Measurements from ENCODE around the gene EPDR1. TPM values are rescaled to one million over a fixed set of nuclear protein-coding genes. Genes with fewer than 3 reads are reported as not detected.

Gene EPDR1
- total RNA-seq, 6 experiments from 2014 or later, result 4.1 to 34.1 (median 13.2) TPM

DNA sequence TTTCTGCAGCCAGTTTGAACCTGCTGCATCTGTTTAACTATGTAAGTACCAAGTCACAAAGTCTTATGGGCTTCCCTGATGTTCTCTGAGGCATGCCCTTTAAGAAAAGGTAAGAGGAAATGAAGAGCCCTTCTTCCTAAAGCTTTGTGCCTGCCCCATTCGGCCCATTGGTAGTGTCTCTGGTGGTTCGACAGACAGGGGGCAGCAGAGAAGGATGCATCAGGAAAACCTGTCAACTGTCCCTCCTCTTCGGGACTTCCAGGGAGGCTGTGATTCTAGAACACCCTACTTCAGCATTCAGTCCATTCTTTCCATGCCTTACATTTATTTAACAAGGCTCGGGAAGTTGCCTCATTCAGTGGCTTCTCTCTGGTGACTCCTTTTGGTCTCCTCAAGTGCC lies 1.9 kb upstream of the EPDR1 start:
- ATAC-seq (no peak), DNase-seq (no peak)
- 44% methylated on average over 3 of the region's 4 CpGs for WGBS (ENCODE audit: insufficient coverage, low coverage, low lambda C conversion rate, missing lambda C conversion rate)
- no peaks in the 10 kb centered on the region for H3K27me3 ChIP-seq
- H3K27ac ChIP-seq, result no peak overlapping the region
- intact Hi-C loops (cut with DNase I), result loop anchor here in 1 of 2 donors (10.0 kb wide), 1 partner anchor 186 kb away; no protein-coding TSS in a partner anchor
- H3K4me3 ChIP-seq, result no peak overlapping the region
- H3K9me3 ChIP-seq, result no peaks in the 10 kb centered on the region
- H3K36me3 ChIP-seq, result no peaks in the 10 kb centered on the region
- TF ChIP-seq, protein P1, sequence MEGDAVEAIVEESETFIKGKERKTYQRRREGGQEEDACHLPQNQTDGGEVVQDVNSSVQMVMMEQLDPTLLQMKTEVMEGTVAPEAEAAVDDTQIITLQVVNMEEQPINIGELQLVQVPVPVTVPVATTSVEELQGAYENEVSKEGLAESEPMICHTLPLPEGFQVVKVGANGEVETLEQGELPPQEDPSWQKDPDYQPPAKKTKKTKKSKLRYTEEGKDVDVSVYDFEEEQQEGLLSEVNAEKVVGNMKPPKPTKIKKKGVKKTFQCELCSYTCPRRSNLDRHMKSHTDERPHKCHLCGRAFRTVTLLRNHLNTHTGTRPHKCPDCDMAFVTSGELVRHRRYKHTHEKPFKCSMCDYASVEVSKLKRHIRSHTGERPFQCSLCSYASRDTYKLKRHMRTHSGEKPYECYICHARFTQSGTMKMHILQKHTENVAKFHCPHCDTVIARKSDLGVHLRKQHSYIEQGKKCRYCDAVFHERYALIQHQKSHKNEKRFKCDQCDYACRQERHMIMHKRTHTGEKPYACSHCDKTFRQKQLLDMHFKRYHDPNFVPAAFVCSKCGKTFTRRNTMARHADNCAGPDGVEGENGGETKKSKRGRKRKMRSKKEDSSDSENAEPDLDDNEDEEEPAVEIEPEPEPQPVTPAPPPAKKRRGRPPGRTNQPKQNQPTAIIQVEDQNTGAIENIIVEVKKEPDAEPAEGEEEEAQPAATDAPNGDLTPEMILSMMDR (IDR thresholded peaks at IDR 0.05), result peak in 2 of 4 donors; percentile 8 to 24
- TF ChIP-seq POLR2A (IDR thresholded peaks at IDR 0.05), result no peak
- peaks cover 0 to 16% (median 6%) of the 10 kb centered on the region in 4 donors for H3K4me1 ChIP-seq

DNA sequence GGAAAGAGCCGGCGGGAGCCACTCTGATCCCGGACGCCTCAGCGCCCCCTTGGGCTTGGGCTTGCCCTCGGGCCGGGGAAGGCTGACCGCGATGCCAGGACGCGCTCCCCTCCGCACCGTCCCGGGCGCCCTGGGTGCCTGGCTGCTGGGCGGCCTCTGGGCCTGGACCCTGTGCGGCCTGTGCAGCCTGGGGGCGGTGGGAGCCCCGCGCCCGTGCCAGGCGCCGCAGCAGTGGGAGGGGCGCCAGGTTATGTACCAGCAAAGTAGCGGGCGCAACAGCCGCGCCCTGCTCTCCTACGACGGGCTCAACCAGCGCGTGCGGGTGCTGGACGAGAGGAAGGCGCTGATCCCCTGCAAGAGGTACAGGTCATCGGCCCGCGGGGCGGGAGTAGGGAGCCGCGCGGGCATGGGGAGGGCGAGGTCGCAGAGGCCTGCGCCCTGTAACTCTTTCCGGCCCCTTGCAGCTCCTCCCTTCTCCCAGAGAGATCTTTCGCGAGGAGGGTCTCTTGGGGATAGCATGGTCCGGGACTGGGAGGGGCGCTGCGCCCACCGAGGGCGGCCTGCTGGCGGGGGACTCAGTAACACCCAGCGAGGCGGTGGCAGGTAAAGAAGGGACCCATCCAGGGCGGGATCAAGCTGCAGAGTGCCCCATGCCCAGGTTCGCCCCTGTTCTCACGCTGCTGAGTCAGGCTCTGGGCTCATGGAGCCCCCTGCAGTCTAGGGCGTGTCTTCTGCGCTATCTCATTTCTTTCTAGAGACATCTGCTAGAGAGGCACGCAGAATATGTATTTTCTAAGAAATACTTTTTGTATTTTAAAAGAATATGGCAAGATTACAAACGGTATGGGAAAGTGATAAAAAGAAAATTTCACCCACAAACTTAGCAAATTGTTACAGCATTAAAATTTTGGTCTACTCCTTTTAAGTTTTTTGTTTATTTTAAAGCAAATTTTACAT lies 687 bp downstream of the EPDR1 start:
- Histone ChIP-seq H3K4me3 (peak overlapping the region; percentile 81 to 85 (median 82)), H3K27me3 (no peaks in the 10 kb centered on the region), H3K36me3 (no peaks in the 10 kb centered on the region), H3K4me1 (peaks cover 0 to 13% (median 6%) of the 10 kb centered on the region in 4 donors), H3K27ac (peak overlapping the region; percentile 74 to 83 (median 79)), H3K9me3 (no peaks in the 10 kb centered on the region)
- intact Hi-C loops (cut with DNase I), result no loop called here
- ATAC-seq, result peak; percentile 69 to 83 (median 81)
- 3% methylated on average over 16 of the region's 63 CpGs for WGBS (ENCODE audit: insufficient coverage, low coverage, low lambda C conversion rate, missing lambda C conversion rate)
- TF ChIP-seq POLR2A (IDR thresholded peaks at IDR 0.05), result no peak
- TF ChIP-seq, protein P1 (IDR thresholded peaks at IDR 0.05), result peak in 1 of 4 donors; percentile 21
- peak; percentile 75 to 82 (median 75) for DNase-seq

DNA sequence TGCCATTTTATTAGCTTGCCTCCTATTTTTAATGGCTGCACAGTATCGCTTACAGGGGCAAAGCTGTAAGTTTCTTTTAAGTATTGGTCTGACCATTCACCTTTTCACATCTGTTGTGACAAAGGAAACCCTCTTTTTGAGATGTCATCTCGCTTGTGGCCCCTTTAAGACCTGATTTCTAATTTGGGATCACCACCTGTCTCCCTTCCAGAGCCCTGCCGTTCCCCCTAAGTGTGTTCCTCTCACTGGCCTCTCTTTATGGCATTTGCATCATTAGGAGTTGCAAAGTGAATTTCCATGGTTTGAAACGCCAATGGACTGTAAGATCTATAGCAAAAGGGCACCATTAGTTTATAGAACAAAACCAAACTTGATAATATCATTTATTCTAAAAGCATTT lies 1.4 kb downstream of the EPDR1 start:
- DNase-seq (no peak), ATAC-seq (no peak)
- Histone ChIP-seq H3K27ac (peak overlapping the region in 1 of 3 donors; percentile 83), H3K36me3 (no peaks in the 10 kb centered on the region), H3K27me3 (no peaks in the 10 kb centered on the region), H3K4me1 (peaks cover 0 to 12% (median 5%) of the 10 kb centered on the region in 4 donors), H3K9me3 (no peaks in the 10 kb centered on the region), H3K4me3 (peak overlapping the region in 2 of 3 donors; percentile 82 to 85)
- WGBS (ENCODE audit: insufficient coverage, low coverage, low lambda C conversion rate, missing lambda C conversion rate), result 78% methylated on average over 4 of the region's 4 CpGs
- intact Hi-C loops (cut with DNase I), result no loop called here
- TF ChIP-seq, protein P1 (IDR thresholded peaks at IDR 0.05), result no peak
- no peak for TF ChIP-seq POLR2A (IDR thresholded peaks at IDR 0.05)

DNA sequence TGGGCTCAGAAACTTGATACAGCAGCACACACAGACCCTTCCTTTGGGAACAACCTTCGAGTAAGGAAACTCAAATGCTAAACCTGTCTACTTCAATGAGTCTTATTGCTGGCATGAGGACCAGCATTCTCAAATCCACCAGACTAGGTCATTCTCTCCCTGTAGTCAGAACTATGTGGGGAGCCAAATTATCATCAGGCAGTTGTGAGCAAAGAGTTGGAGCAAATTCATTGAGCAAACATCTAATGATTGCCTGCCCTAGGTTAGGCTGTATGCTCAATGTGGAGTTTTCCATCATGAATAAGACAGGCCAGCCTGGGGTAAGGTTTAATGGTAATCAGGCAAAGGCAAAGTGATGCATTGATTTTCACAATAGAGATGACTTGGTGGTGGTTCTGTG lies 3.6 kb downstream of the EPDR1 start:
- intact Hi-C loops (cut with DNase I), result no loop called here
- H3K4me3 ChIP-seq, result no peak overlapping the region
- ATAC-seq (no peak), DNase-seq (no peak)
- no peaks in the 10 kb centered on the region for H3K36me3 ChIP-seq
- TF ChIP-seq, protein P1 (IDR thresholded peaks at IDR 0.05), result no peak
- no peak for TF ChIP-seq POLR2A (IDR thresholded peaks at IDR 0.05)
- no peak overlapping the region for H3K27ac ChIP-seq
- no peaks in the 10 kb centered on the region for H3K27me3 ChIP-seq
- WGBS (ENCODE audit: insufficient coverage, low coverage, low lambda C conversion rate, missing lambda C conversion rate), result no CpG with 5 or more reads among the region's 1 CpG
- no peaks in the 10 kb centered on the region for H3K9me3 ChIP-seq
- peaks cover 0 to 12% (median 5%) of the 10 kb centered on the region in 4 donors for H3K4me1 ChIP-seq
